Measurements from ENCODE around the gene KDM4B.

DNA sequence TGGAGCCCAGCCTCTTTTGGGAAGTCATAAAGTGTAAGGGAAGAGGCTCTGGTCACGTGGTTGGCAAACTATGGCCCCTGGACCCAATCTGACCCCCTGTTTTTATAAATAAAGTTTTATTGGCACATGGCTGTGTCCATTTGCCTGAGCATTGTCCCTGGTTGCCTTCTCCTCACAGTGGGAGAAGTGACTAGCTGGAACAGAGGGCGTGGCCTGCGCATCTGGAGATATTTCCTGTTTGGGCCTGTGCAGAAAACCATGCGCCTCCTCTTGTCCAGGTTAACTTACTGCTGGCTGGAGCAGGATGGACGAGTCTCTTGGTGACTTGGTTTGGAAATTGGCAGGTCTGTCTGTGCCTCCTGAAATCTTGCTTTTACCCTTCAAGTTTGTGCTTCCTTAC, 48.3 kb downstream of the KDM4B start:
- TF ChIP-seq, protein P1, sequence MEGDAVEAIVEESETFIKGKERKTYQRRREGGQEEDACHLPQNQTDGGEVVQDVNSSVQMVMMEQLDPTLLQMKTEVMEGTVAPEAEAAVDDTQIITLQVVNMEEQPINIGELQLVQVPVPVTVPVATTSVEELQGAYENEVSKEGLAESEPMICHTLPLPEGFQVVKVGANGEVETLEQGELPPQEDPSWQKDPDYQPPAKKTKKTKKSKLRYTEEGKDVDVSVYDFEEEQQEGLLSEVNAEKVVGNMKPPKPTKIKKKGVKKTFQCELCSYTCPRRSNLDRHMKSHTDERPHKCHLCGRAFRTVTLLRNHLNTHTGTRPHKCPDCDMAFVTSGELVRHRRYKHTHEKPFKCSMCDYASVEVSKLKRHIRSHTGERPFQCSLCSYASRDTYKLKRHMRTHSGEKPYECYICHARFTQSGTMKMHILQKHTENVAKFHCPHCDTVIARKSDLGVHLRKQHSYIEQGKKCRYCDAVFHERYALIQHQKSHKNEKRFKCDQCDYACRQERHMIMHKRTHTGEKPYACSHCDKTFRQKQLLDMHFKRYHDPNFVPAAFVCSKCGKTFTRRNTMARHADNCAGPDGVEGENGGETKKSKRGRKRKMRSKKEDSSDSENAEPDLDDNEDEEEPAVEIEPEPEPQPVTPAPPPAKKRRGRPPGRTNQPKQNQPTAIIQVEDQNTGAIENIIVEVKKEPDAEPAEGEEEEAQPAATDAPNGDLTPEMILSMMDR (IDR thresholded peaks at IDR 0.05): no peak
- TF ChIP-seq POLR2A (IDR thresholded peaks at IDR 0.05): no peak
